GM18519 (cell line): ENCODE data around the gene SASH1.
"Not testable (repeated sequence)": the region's sequence is repeated elsewhere in the genome, so short reads cannot be mapped to it uniquely, and the experiment has no call there.

Experiments used
- ATAC-seq: cut with Tn5 transposase; IDR thresholded peaks from one replicate; pipeline ENCODE4 v1.9.1; 2021; ENCODE audit warnings: mild to moderate bottlenecking, moderate library complexity; ENCODE audit not compliant: unreplicated experiment, low FRiP score

Gene SASH1

DNA sequence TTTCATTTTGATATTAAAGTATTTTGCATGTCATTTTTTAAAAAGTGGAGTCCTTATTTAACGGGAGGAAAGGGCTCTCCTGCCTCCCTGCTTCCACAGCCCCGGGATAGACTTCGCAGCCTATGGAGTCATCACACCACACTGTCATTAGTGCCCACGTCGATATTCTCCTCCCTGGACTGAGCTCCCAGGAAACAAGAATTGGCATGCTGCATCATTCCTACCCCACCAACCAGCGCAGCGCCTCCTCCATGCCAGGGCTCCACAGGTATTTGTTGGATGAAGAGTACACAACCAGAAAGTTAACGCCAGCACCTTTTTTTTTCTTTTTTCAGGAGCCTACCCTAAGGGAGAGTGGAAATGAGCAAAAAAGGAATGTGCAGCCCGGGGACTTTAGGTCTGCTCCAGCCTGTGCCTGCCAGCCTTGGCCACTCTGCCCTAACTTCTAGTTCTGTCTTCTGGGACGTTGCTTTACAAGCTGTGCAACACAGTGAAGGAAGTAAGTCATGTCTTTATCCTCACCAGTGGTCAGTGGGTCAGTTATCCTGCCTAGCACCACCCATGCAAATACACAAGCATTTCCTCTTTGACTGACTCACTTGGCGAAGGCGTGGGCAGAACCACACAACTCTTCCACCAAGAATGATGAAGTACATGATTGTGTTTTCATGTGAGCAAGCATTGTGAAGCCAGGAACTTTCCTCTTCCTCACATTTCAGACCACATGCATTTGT lies 223.5 kb downstream of the SASH1 start:
- peak; percentile 66 for ATAC-seq

DNA sequence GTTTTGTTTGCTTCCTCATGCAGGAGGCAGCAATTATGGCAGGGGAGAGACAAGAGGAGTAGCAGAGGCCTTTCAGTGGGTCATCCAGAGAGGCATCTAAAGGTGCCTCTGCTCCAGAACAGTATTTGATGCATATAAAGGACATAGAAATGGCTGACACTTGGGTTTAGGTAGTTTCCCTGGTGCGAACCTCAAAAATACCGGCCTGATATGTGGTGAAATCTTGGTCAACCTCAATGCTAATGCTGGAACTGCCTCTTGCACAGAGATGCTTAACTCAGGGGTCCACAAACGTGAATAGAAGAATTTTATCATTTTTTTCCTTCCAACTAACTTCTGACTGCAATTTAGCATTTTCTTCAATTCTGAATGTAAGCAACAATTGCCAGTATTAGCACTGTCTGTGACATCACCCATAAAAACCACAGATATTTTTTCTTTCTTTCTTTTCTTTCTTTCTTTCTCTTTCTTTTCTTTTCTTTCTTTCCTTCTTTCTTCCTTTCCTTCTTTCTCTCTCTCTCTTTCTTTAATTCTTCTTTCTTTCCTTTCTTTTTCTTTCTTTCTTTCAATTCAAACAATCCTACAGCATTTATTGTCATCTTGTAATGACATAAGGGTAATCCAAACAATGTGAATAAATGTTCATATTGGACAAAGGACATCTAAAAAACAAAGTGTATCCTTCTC lies 224.2 kb downstream of the SASH1 start:
- ATAC-seq: peak; percentile 65

DNA sequence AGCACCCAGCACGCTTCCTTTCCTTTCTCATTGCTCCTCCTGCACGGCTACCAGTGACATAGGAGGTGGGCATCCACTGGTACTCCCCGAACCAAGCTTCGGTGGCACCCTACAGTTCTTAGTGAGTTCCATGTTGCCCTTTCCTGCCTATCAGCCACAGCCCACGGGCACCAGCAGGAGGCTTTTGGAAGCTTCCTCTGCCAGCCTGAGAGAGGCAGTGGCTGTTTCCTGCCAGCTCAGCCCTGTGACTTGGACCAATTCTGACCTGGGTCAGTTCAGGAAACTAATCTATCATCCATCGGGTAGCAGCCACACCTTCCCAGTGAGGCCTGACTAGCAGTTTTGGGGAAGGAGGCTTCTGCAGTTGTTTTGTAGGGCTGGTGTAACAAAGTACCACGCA lies 227.8 kb downstream of the SASH1 start:
- ATAC-seq: no peak

DNA sequence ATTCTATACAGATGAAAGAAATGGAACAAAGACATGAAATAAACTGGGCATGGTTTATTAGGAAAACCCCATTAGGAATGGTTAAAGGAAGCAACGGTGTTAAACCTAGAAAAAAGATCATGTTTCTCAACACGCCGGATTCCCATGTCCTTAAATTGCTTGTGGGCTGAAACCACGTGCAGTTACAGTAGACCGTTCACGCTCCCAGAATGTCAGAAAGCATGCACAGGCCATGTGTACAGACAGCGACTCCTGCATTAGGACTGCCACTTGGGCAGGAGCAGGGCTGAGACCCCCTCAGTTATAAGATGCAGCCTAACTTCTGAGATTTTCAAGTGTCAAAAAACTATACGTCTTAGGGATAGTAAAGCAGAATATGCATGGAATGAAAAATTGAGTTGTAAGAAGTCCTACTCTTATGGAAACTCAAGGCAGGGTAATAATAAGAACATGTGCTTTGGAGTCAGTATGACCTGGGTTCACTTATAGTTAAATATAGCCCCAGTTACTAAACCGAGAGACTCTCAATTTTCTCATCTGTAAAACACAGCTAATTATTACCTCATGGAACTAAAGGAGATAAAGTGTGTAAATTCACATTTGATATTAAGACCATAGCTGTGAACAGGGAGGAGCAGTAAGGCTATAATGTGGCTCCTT lies 230.2 kb downstream of the SASH1 start:
- no peak for ATAC-seq

DNA sequence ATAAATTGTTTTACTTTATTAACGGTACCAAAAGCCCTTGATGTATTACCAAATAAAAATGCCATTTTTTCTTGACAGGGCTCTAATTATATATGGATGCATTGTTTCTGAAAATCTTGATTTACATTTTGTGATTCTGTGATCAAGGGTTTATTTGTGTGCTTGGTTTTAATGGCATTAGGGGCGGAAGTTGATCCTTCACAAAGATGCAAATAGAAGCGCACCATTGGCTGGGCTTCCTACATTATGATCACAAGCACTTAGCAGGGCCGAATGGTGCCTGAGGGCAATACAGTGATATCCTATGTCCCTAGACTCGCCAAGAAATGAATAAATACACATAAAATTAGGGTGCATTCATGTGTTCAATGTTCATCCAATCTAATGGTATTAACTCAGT lies 231.3 kb downstream of the SASH1 start:
- no peak for ATAC-seq

DNA sequence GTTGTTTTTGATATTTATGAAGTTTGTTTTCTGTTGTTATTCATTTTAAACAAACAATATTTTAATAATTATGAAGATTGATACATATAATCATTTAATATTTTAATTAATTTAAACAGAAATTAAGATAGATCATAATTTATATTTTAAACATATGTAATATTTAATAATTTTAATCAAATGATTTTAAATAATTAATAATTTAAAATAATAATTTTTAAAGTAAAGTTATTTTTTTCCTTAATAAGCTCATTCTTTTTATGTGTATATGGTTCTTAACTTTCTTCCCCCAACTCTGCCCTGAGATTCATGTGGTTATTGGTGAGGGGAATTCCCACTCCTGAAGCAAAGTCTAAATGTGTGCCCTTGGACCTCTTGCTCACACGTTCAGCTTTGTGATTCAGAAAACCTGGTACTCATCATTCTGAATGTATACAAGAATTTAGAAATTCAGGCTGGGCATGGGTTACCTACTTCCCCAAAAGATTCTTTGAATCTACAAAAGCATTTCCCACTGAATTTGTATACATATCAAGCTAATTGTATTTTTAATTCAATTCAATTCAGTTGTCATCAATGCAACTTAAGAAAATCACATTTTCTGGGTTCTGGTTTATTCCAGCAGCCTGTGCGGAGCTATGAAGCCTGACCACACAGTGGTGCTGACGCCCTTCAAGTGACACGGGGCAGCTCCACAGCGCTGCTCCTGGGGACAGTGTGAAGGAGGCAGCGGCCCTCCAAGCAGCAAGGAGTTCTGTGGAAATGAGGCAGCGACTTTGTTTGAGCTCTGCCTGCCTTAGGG lies 235.2 kb downstream of the SASH1 start:
- ATAC-seq: peak; percentile 97

DNA sequence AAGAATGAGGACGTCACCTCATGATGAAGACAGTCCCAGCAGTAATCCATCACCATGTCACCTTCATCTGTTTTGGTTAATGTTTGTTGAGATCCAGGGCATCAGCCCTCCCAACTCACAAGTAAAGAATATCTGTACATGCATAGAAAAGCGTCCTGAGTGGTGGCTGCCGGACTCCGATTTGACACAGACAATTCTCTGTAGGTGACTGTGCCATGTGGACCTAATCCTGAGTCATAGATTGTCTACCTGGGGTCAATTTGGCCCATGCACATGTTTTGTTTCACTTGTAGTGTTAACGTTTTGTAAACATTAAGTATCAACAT lies 235.8 kb downstream of the SASH1 start:
- peak; percentile 16 for ATAC-seq

DNA sequence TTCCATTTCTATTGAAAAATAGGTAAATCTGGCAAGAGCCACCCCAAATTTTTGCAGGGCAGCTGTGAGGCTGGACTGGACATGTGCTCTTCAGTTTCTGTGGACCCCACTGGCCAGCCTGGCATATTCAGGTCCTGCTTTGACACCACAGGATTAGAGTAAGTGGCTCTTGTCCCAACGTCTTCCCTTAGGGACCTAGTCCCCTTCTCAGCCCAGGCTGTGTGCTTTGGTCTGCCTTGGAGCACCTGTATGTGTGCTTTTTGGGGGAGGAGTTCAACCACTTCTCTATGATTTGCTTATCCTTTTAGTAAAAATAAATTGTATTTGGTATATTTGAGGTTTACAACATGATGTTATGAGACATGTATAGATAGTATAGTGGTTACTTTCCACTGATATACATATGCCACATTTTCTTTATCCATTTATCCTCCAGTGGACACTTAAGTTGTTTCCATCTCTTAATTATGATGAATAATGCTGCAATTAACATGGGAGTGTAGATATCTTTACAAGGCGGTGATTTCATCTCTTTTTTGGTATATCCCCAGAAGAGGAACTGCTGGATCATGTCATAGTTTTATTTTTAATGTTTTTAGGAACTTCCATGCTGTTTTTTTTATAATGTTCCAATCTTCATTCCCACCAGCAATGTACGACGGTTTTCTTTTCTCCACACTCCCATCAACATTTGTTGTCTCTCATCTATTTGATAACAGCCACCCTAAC lies 236.4 kb downstream of the SASH1 start:
- no peak for ATAC-seq

DNA sequence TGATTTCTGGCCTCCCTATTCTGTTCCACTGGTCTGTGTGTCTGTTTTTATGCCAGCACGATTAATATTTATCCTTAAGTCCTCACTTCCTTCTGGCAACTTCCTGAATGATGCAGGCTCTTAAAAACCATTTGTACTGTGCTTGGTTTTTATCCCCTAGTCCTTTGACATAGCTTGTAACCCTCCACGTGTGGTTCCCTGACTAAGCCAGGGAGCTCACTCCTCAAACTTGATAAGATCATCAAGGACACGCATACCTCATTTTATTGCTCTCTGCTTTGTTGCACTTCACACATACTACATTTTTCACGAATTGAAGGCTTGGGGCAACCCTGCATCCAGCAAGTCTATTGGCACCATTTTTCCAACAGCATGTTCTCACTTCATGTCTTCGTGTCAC lies 237.8 kb downstream of the SASH1 start:
- no peak for ATAC-seq

DNA sequence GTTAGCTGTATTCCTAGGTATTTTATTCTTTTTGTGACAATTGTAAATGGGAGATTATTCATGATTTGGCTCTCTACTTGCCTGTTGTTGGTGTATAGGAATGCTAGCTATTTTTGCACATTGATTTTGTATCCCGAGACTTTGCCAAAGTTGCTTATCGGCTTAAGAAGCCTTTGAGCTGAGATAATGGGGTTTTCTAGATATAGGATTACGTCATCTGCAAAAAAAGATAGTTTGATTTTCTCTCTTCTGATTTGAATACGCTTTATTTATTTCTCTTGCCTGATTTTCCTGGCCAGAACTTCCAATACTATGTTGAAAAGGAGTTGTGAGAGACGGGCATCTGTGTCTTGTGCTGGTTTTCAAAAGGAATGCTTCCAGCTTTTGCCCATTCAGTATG lies 241.0 kb downstream of the SASH1 start:
- ATAC-seq: no peak

DNA sequence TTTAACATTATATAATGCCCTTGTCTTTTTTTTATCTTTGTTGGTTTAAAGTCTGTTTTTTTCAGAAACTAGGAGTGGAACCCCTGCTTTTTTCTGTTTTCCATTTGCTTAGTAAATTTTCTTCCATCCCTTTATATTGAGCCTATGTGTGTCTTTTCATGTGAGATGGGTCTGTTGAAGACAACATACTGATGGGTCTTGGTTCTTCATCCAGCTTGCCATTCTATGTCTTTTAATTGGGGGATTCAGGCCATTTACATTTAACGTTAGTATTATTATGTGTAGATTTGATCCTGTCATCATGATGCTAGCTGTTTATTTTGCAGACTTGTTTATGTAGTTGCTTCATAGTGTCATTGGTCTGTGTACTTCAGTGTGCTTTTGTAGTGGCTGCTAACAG lies 243.0 kb downstream of the SASH1 start:
- not testable (repeated sequence) for ATAC-seq

DNA sequence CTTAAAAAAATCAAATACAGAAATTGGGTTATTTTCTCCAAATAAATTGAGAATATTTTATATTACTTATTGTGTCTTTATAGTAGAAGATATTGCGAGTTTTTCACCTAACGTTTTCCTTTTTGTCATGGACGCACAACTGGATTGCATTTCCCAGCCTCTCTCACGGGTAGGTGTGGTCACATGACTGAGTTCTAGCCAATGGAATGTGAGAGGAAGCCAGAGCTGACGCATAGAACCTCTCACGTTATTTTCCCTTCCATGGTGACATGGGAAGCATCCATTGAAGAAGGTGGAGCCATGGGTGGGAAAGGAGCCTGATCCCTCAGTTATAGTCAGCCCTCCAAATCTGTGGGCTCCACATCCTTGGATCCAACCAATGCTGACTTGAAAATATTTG lies 248.2 kb downstream of the SASH1 start:
- ATAC-seq: no peak

DNA sequence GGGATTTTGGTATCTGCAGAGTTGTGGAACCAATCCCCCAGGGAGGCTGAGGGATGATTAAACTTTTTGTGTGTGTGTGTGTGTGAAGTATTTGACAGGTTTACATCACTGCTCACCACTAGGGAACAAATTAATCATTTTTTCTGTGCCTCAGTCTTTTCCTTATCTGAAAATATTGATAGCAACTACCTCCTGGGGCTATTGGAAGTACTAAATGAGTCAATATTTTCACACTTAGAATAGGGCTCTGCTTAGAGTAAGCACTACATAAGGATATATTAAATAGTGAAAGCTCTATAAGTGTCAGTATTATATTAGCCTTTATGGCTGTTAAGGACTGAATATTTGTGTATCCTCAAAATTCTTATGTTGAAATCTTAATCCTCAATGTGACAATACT lies 249.0 kb downstream of the SASH1 start:
- no peak for ATAC-seq

DNA sequence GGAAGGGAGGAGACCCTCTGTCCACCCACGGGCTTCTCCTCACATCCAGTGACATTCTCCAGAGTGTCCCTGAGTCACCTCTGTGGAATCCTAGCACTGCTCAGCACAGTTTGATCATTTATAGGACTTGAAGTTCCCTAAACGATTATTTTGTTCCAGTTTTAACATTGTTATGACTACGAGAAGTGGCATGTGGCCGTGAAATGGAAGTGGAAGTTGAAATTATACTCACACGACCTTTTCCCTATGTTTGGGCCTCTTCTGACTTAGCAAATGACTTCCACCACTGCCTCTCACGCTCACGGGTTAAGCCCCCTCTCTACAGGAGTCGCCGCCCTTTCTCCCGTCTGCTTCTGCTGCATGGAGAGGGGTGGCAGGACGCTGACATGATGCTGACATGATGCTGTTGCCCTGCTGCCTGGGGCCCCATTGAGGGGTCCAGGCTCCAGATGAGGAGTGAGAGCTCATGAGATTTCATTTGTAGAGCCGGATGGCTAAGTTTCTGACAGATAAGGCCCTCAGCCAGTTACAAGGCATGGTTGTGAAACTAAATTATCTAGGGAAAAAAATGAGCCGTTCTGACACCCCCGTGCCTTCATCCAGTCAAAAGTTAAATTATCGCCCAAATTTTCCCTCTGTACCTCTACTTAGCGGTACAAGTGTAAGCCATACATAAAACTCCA lies 250.6 kb downstream of the SASH1 start:
- no peak for ATAC-seq

DNA sequence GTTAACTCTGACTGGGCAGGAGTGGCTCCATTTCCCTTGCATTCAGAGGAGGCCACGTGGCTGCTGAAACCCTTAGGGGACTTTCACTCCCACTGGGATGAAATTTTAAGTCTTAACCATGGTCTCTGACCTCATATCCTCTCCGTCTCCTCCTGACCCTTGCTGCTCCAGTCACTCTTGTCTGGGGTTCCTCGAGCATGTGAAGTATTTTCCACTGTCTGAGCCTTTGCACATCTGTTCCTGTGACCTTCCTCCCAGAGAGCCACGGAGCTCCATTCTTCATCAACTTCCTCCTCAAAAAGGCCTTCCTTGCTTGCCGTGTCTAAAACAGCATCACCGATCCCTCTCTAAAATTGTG lies 251.2 kb downstream of the SASH1 start:
- no peak for ATAC-seq

DNA sequence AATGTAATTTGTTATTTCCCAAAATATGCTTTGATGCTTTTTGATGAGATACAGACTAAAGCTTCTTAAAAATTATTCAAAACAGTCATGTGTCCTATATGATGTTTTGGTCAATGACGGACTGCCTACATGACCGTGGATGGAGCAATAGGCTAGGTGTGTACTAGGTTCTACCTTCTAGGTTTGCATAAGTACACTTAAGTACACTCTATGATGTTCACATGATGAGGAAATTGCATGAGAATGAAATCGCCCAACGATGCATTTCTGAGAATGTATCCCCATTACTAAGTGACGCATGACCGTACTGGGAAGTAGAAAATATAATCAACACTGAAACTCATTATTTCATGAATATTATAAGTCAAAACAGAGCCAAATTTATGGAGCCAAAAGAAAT lies 252.9 kb downstream of the SASH1 start:
- ATAC-seq: no peak

DNA sequence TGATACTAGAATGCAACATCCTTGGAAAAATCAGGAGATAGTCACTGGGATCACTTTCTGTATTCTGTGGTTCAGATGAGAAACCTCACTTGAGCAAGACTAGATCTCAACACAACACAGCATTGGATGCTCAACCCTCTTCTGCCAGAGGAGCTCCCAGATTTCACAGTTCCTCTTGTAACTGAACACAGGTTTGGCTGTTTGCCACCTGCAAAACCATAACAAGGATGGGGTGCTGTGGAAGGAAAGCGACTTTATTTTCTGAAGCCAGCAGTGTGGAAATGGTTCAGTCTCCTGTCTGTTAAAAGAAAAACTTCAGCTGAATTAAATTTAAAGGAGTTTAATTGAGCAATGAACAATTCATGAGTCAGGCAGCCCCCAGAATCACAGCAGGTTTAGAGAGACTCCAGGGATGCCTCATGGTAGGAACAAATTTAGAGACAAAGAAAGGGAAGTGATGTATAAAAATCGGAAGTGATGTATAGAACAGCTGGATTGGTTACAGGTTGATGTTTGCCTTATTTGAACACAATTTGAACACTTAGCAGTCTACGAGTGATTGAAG lies 254.3 kb downstream of the SASH1 start:
- ATAC-seq: no peak

DNA sequence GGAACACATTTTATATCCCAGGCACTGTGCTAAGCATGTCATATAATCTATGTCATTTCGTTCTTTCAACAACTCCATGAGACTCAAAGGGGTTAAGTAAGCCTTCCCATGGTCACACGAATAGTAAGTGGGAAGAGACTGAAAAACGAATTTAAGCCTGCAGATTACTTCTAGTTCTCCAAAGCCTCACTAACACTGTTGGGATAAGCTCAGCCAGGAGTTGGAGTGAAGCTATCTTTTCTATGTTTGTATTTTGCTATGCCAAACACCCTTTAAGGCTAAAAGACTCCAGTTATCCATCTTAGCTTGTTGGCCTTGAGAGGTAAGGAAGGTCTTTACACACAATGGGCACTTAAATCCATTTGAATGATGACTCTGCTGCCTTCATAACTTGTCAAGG lies 256.1 kb downstream of the SASH1 start:
- no peak for ATAC-seq

DNA sequence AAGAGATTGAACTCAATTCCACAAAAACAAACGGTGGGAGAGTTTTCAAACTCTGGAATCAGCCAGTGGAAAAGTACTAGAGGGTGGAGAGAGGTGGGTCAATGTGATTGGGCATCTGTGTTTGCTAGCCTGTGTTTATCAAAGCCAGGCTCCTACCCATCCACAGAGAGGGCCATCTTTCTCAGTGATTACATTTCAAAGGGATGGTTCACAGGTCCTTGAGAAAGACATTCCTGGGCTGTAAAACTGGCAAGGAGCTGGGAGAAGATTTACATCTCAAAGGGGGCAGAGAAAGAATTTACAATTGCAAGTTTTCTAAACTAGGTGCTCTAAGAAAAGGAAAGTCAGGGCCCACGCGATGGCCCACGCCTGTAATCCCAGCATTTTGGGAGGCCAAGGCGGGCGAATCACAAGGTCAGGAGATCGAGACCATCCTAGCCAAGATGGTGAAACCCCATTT lies 257.4 kb downstream of the SASH1 start:
- ATAC-seq: no peak
